Keratinocyte (primary cell): ENCODE results near the gene OLFML2A.

ENCODE experiments used
- CTCF ChIP-seq, 3 experiments: IDR thresholded peaks in 1 of 3; conservative IDR thresholded peaks in 1 of 3; optimal IDR thresholded peaks in 1 of 3; 2 replicates in 2 of 3; 3 replicates in 1 of 3; pipeline versions ENCODE3 to v1.5.1; 2011; ENCODE audit warnings: low read length in 3 of 3, mild to moderate bottlenecking in 3 of 3, moderate library complexity in 2 of 3, control low read depth in 1 of 3, inconsistent platforms in 1 of 3; ENCODE audit not compliant: insufficient read depth in 2 of 3; ENCODE audit errors: extremely low read depth in 1 of 3
- EZH2 ChIP-seq: IDR thresholded peaks from one replicate; pipeline ENCODE4 v1.6.1; 2012; ENCODE audit warnings: inconsistent platforms, mild to moderate bottlenecking, low read length, moderate library complexity

- peak in 1 of 3 experiments; percentile 36 for TF ChIP-seq CTCF (optimal IDR thresholded peaks at IDR 0.05 in 1 of 3, IDR thresholded peaks at IDR 0.05 in 1 of 3, conservative IDR thresholded peaks at IDR 0.05 in 1 of 3; ENCODE audit: extremely low read depth in 1 of 3, insufficient read depth in 2 of 3, low read length in 3 of 3)
- no peak for TF ChIP-seq EZH2
Measured at GRCh38 chr9:124764774-124765438, 12.0 kb upstream of the OLFML2A start.
